Retinal pigment epithelial cell (primary cell): Measurements from ENCODE around the gene SOX1.

Experiments
- DNase-seq: peaks from one replicate; pipeline ENCODE4 v3.0.0-alpha.2; 2010; ENCODE audit warnings: low read depth
- H3K4me3 ChIP-seq: 2 replicates; pipeline ENCODE4 v1.5.1; 2011; ENCODE audit warnings: mild to moderate bottlenecking, low read length, control low read depth, moderate library complexity
- TF ChIP-seq, protein P1 (sequence below): conservative IDR thresholded peaks from 2 replicates; pipeline ENCODE4 v1.5.1; 2011; ENCODE audit warnings: low read depth, low read length, control low read depth, inconsistent platforms

The SOX1 gene

DNA sequence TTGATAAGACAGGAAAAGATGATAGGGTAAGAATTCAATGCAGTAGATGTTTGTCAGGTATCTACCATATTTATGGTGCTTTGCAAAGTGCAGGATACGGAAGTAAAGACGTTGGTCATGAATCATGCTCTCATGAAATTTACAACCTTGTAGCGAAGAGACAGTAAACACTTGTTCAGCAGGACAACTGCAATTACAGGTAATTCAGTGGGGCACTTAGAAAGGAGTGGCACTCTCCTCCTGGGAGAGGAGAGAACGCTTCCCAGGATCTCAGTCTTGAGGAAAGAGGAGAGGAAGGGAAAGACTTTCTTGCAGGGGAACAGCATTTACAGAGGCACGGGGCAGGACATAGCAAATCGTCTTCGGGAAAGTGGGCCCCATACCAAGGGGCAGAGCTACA is 46.4 kb downstream of the SOX1 start:
- TF ChIP-seq, protein P1, sequence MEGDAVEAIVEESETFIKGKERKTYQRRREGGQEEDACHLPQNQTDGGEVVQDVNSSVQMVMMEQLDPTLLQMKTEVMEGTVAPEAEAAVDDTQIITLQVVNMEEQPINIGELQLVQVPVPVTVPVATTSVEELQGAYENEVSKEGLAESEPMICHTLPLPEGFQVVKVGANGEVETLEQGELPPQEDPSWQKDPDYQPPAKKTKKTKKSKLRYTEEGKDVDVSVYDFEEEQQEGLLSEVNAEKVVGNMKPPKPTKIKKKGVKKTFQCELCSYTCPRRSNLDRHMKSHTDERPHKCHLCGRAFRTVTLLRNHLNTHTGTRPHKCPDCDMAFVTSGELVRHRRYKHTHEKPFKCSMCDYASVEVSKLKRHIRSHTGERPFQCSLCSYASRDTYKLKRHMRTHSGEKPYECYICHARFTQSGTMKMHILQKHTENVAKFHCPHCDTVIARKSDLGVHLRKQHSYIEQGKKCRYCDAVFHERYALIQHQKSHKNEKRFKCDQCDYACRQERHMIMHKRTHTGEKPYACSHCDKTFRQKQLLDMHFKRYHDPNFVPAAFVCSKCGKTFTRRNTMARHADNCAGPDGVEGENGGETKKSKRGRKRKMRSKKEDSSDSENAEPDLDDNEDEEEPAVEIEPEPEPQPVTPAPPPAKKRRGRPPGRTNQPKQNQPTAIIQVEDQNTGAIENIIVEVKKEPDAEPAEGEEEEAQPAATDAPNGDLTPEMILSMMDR: no peak
- no peak for DNase-seq
- no peak overlapping the region for H3K4me3 ChIP-seq

DNA sequence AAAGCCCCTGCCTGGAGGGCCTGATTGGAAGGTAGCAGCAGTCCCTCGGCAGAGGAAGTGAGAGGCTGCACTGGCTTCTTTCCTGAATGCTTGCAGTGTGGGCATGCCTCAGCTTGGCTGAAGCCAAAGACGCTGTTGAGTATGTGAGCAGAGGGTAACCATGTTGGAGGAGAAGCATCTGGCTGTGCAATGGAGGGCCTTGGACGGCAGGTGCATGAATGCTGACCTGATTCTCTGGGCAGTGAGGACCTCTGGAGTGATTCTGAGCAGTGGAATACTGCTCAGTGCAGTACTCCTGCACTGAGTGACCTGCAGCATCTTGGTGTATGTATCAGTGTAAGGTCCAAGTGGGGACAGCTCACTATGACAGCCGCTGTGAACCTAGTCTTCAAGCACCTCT is 46.9 kb downstream of the SOX1 start:
- TF ChIP-seq, protein P1: no peak
- no peak for DNase-seq
- no peak overlapping the region for H3K4me3 ChIP-seq

DNA sequence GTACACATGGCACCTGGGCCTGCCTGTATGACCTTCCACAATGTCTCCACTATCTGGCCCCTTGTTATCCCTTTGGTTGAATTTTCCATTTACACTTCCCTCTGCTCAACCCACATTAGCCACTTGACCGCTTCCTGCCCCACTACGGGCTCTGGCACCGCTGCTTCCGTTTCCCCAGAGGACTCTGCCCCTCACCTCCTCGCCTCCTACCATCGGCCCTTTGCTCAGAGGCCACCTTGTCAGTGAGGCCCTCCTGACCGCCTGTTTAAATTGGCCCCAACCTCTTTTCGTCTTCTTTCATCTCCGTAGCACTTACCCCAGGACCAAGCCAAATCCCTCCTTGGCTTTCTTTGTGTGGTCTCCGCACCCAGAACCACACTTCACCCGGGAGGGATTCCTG is 47.4 kb downstream of the SOX1 start:
- H3K4me3 ChIP-seq: no peak overlapping the region
- TF ChIP-seq, protein P1: no peak

DNA sequence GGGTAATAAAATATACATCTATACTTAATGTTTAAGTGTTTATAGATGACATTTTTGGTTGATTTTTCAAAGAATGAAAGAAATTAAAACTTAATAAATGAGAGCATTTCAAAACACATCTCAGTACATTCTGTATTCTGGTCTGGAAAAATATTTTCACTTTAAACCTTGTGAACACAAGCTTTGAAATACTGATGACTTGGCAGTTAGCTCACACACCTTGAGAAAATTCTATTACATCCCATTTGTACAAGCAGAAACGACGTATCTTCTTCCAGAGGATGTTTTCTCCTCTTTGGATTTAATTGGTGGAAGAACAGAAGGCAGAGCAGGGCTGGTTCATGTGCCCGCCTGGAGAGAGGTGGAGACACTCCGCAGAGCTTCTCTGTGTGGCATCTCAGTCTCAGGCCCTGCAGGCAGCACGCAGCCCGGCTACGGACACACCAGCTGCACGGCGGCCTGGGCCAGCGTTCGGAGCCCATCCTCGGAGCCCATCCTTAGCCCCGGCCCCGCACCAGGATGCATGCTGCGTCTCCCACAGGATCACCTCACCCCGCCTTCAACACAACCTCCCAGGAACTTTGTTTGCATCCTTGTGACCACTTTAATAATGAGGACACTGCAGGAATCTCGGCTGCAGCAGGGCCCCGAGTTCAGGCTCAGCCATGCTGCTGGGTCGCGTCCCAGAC is 48.6 kb downstream of the SOX1 start:
- TF ChIP-seq, protein P1: no peak
- no peak overlapping the region for H3K4me3 ChIP-seq
- no peak for DNase-seq

More for the DNA sequence above, 47.4 kb downstream of the SOX1 start:
- DNase-seq: no peak

DNA sequence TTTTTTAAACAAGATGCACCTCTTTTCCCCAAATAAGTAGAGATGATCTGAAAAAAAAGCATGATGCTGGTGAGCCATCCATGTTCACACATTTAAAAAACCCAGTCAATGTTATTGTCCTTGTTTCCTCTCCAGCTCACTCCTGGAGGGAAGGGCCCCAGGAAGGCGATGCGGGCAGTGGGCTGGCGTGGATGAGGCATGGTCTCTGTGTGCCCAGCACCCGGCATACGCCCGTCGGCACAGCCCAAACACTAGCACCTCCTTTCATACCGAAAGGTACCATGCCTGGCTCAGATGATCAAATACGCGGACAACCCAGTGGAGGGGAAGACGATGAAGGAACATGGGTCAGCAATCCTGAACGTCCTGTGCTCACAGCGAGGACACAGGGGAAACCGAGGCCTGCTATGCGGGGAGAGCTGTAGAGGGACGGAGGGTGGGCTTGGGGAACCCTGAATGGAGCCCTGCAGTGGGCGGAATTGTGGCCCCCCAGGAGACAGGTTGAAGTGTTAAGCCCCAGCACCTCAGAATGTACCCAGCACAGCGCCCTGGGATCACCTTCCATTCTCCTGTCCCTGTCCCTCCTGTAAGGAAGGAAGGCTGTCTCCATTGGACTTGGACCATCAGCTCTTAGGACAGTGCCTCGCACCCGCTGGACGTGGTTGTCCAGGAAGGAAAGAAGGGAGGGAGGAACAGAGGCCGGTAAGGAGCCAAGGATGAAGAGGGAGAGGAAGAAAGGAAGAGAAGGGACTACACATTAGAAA is 49.4 kb downstream of the SOX1 start:
- H3K4me3 ChIP-seq: no peak overlapping the region
- no peak for DNase-seq
- TF ChIP-seq, protein P1: no peak

DNA sequence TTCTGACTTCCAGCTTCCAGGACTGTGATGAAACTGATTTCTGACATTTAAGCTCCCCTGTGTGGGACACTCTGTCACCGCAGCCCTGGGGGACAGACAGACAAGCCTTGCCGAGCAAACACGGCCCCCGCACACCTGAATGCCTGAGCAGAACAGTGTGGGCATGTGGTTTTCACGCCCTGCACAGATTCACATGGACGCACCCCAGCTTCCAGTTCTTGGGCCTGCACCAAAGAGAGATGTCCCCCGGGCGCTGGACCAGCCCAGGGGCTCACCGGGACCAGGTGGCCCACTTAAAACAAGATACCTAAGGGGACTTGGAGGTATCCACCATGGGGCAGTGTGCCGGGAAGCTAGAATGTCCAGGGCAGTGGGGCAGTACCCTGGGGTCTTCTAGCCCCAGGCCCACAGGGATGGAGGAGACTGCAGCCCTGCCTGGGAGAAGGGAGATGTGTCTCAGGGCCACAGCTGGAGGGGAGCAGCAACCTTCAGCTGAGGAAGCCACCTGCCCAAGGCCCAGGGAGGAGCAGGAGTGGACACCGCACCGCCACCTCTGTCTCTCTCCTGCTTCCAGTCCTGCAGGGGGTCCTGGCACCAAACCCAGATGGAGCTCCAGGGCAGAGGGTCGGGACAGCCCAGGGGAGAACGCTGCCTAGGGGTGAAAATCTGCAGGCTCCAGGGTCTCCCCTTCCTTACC is 50.5 kb downstream of the SOX1 start:
- no peak for DNase-seq
- H3K4me3 ChIP-seq: no peak overlapping the region
- TF ChIP-seq, protein P1: no peak
